Astrocyte (in vitro differentiated cells and primary cell): ENCODE results near the gene DDT. TPM values are rescaled to one million over a fixed set of nuclear protein-coding genes. Genes with fewer than 3 reads are reported as not detected.
"Not testable (repeated sequence)": the region's sequence is repeated elsewhere in the genome, so short reads cannot be mapped to it uniquely, and the experiment has no call there.

Experiments used
- DNase-seq: peaks from one replicate; pipeline ENCODE4 v3.0.0-alpha.2; 2010; ENCODE audit warnings: low read depth
- FAIRE-seq: peaks from 2 replicates; lab custom pipeline; 2011; peaks lifted over from hg19 to GRCh38; lab: Jason Lieb, UNC
- H2AFZ ChIP-seq: 2 replicates; pipeline ENCODE4 v1.6.0; 2012; ENCODE audit warnings: low read depth, low read length, inconsistent platforms
- H3K27ac ChIP-seq: 2 replicates; pipeline ENCODE4 v1.5.1; 2011; ENCODE audit warnings: low read depth, low read length, inconsistent platforms
- H3K27me3 ChIP-seq: 2 replicates; pipeline ENCODE4 v1.6.0; 2011; ENCODE audit warnings: low read length, inconsistent platforms; ENCODE audit not compliant: insufficient read depth
- H3K36me3 ChIP-seq: 2 replicates; pipeline ENCODE4 v1.5.1; 2011; ENCODE audit warnings: low read length, inconsistent platforms; ENCODE audit not compliant: insufficient read depth
- H3K4me1 ChIP-seq: 2 replicates; pipeline ENCODE4 v1.5.1; 2011; ENCODE audit warnings: low read length, inconsistent platforms; ENCODE audit not compliant: insufficient read depth
- H3K4me2 ChIP-seq: 2 replicates; pipeline ENCODE4 v1.6.0; 2012; ENCODE audit warnings: low read length, inconsistent platforms
- H3K4me3 ChIP-seq: 2 replicates; pipeline ENCODE4 v1.5.1; 2011; ENCODE audit warnings: low read depth, mild to moderate bottlenecking, low read length, inconsistent platforms; ENCODE audit not compliant: insufficient read depth
- H3K79me2 ChIP-seq: 2 replicates; pipeline ENCODE4 v1.6.0; 2012; ENCODE audit warnings: mild to moderate bottlenecking, low read length, inconsistent platforms; ENCODE audit not compliant: insufficient read depth
- H3K9ac ChIP-seq: 2 replicates; pipeline ENCODE4 v1.6.0; 2012; ENCODE audit warnings: mild to moderate bottlenecking, low read length, inconsistent platforms
- H3K9me3 ChIP-seq: 2 replicates; pipeline ENCODE4 v1.5.1; 2012; ENCODE audit warnings: low read depth, mild to moderate bottlenecking, low read length, inconsistent platforms; ENCODE audit not compliant: insufficient read depth
- H4K20me1 ChIP-seq: 2 replicates; pipeline ENCODE4 v1.6.0; 2012; ENCODE audit warnings: low read length, inconsistent platforms; ENCODE audit not compliant: insufficient read depth
- H3K27ac Mint-ChIP-seq: one replicate; pipeline ENCODE4 v1.8.0; 2021; ENCODE audit warnings: mild to moderate bottlenecking, mixed read lengths; ENCODE audit not compliant: unreplicated experiment
- H3K27me3 Mint-ChIP-seq: one replicate; pipeline ENCODE4 v1.8.0; 2021; ENCODE audit warnings: low read depth, mixed read lengths; ENCODE audit not compliant: unreplicated experiment
- H3K36me3 Mint-ChIP-seq: one replicate; pipeline ENCODE4 v1.8.0; 2021; ENCODE audit warnings: low read depth, mixed read lengths; ENCODE audit not compliant: unreplicated experiment
- H3K4me1 Mint-ChIP-seq: one replicate; pipeline ENCODE4 v1.8.0; 2021; ENCODE audit warnings: low read depth, mixed read lengths; ENCODE audit not compliant: unreplicated experiment
- H3K4me3 Mint-ChIP-seq: one replicate; pipeline ENCODE4 v1.8.0; 2021; ENCODE audit warnings: mild to moderate bottlenecking, moderate library complexity, mixed read lengths; ENCODE audit not compliant: unreplicated experiment
- H3K9me3 Mint-ChIP-seq: one replicate; pipeline ENCODE4 v1.8.0; 2021; ENCODE audit warnings: mild to moderate bottlenecking, mixed read lengths; ENCODE audit not compliant: unreplicated experiment
- CTCF ChIP-seq: IDR thresholded peaks from 2 replicates; pipeline ENCODE4 v1.5.1; 2011; ENCODE audit warnings: low read depth, mild to moderate bottlenecking, inconsistent platforms, low read length, moderate library complexity; ENCODE audit not compliant: insufficient read depth
- EZH2 ChIP-seq: IDR thresholded peaks from 2 replicates; pipeline ENCODE4 v1.6.1; 2012; ENCODE audit warnings: mild to moderate bottlenecking, low read length, inconsistent platforms; ENCODE audit not compliant: insufficient read depth
- total RNA-seq: library from RNA; stranded (reverse); gene quantifications from 2 replicates; pipeline ENCODE4 v1.2.1, GENCODE V29; 2021

Gene DDT
- total RNA-seq, 1 donor from 2014 or later, result 78.9 TPM

GRCh38 chr22:23925020-23925606 lies 49.1 kb downstream of the DDT start:
- Histone ChIP-seq H3K4me2 (no peak overlapping the region), H2AFZ (no peak overlapping the region), H4K20me1 (peaks cover 15% of the 10 kb centered on the region), H3K9me3 (peaks cover 6% of the 10 kb centered on the region), H3K9ac (no peak overlapping the region), H3K36me3 (peaks cover 25% of the 10 kb centered on the region), H3K27me3 (no peaks in the 10 kb centered on the region), H3K4me3 (no peak overlapping the region), H3K79me2 (no peaks in the 10 kb centered on the region), H3K27ac (no peak overlapping the region), H3K4me1 (no peaks in the 10 kb centered on the region)
- FAIRE-seq (no peak), DNase-seq (no peak)
- peaks cover 31% of the 10 kb centered on the region for H3K36me3 Mint-ChIP-seq
- no peak for TF ChIP-seq CTCF
- TF ChIP-seq EZH2, result no peak
- H3K4me3 Mint-ChIP-seq, result no peak overlapping the region
- H3K27ac Mint-ChIP-seq, result no peak overlapping the region
- peaks cover 22% of the 10 kb centered on the region for H3K9me3 Mint-ChIP-seq
- H3K27me3 Mint-ChIP-seq, result no peaks in the 10 kb centered on the region
- peaks cover 2% of the 10 kb centered on the region for H3K4me1 Mint-ChIP-seq

GRCh38 chr22:23922921-23923320 lies 51.3 kb downstream of the DDT start:
- peaks cover 24% of the 10 kb centered on the region for H3K36me3 Mint-ChIP-seq
- Histone ChIP-seq H3K4me3 (no peak overlapping the region), H3K27ac (no peak overlapping the region), H3K27me3 (no peaks in the 10 kb centered on the region), H3K4me1 (peaks cover 4% of the 10 kb centered on the region), H3K9ac (no peak overlapping the region), H3K79me2 (no peaks in the 10 kb centered on the region), H3K36me3 (peaks cover 25% of the 10 kb centered on the region), H3K4me2 (no peak overlapping the region), H2AFZ (no peak overlapping the region), H4K20me1 (peaks cover 8% of the 10 kb centered on the region), H3K9me3 (peaks cover 6% of the 10 kb centered on the region)
- H3K27ac Mint-ChIP-seq, result no peak overlapping the region
- peaks cover 6% of the 10 kb centered on the region for H3K4me1 Mint-ChIP-seq
- DNase-seq, result no peak
- H3K27me3 Mint-ChIP-seq, result no peaks in the 10 kb centered on the region
- H3K9me3 Mint-ChIP-seq, result peaks cover 18% of the 10 kb centered on the region
- TF ChIP-seq CTCF (no peak), EZH2 (no peak)
- no peak for FAIRE-seq
- no peak overlapping the region for H3K4me3 Mint-ChIP-seq

GRCh38 chr22:23921586-23922201 lies 52.5 kb downstream of the DDT start:
- not testable (repeated sequence) for H4K20me1 ChIP-seq, H3K27ac Mint-ChIP-seq, H3K4me3 Mint-ChIP-seq, H3K4me3 ChIP-seq, H3K9ac ChIP-seq, H3K79me2 ChIP-seq, H3K4me2 ChIP-seq, H3K4me1 Mint-ChIP-seq, H3K9me3 ChIP-seq, H3K27me3 ChIP-seq, H2AFZ ChIP-seq, H3K4me1 ChIP-seq, H3K27ac ChIP-seq, H3K27me3 Mint-ChIP-seq, FAIRE-seq
- Mint-ChIP-seq H3K9me3 (peaks cover 13% of the 10 kb centered on the region), H3K36me3 (peaks cover 19% of the 10 kb centered on the region)
- peak; percentile 8 for DNase-seq
- peaks cover 25% of the 10 kb centered on the region for H3K36me3 ChIP-seq

Other genes starting within 250 kb of the DDT start
- gene ZNF70, start 223.3 kb downstream of the DDT start, total RNA-seq, result 8.8 and 10.3 TPM in 2 replicates
- 0.50 TPM in 1 of 2 replicates, not detected in the other for gene VPREB3, start 220.0 kb downstream of the DDT start, total RNA-seq
- 0.38 and 0.39 TPM in 2 replicates for gene C22orf15, start 211.5 kb downstream of the DDT start, total RNA-seq
- 60.9 and 70.5 TPM in 2 replicates for gene CHCHD10, start 206.5 kb downstream of the DDT start, total RNA-seq
- gene MMP11, start 201.6 kb downstream of the DDT start, total RNA-seq, result 12.2 and 23.7 TPM in 2 replicates
- gene SMARCB1, start 187.5 kb downstream of the DDT start, total RNA-seq, result 91.3 and 115 TPM in 2 replicates
- gene DERL3, start 135.4 kb downstream of the DDT start, total RNA-seq, result 0.70 and 0.82 TPM in 2 replicates
- gene SLC2A11, start 116.6 kb downstream of the DDT start, total RNA-seq, result 19.1 and 19.6 TPM in 2 replicates
- 906 and 942 TPM in 2 replicates for gene MIF, start 80.1 kb downstream of the DDT start, total RNA-seq
- 4.2 and 4.9 TPM in 2 replicates for gene GSTT2B, start 13.2 kb downstream of the DDT start, total RNA-seq
- gene DDTL, start 7.6 kb downstream of the DDT start, total RNA-seq, result 0.75 and 1.4 TPM in 2 replicates
- gene GSTT2, start 5.7 kb upstream of the DDT start, total RNA-seq, result not detected in 2 replicates
- not detected in 2 replicates for gene GSTT4, start 31.0 kb upstream of the DDT start, total RNA-seq
- 46.3 and 50.2 TPM in 2 replicates for gene CABIN1, start 36.9 kb upstream of the DDT start, total RNA-seq
- gene SUSD2, start 207.0 kb upstream of the DDT start, total RNA-seq, result 0.72 and 0.77 TPM in 2 replicates